Measurements from ENCODE around the gene PTPN3. TPM values are rescaled to one million over a fixed set of nuclear protein-coding genes. Genes with fewer than 3 reads are reported as not detected.

PTPN3 gene
- total RNA-seq, 2 donors from 2014 or later, result 6.9 to 7.9 TPM

GRCh38 chr9:109419531-109419930 is 78.6 kb downstream of the PTPN3 start:
- no peak overlapping the region for H3K27ac ChIP-seq
- no peak for TF ChIP-seq CTCF (IDR thresholded peaks at IDR 0.05)
- no peak overlapping the region for H3K4me3 ChIP-seq

GRCh38 chr9:109418827-109419226 is 79.3 kb downstream of the PTPN3 start:
- no peaks in the 10 kb centered on the region for H3K36me3 ChIP-seq

More at GRCh38 chr9:109419531-109419930, 78.6 kb downstream of the PTPN3 start:
- Histone ChIP-seq H3K36me3 (no peaks in the 10 kb centered on the region), H3K27me3 (no peaks in the 10 kb centered on the region), H3K9me3 (no peaks in the 10 kb centered on the region), H3K4me1 (peaks cover 0 to 4% of the 10 kb centered on the region in 2 donors)
- DNase-seq (ENCODE audit: low spot score), result no peak

GRCh38 chr9:109417585-109418544 is 80.2 kb downstream of the PTPN3 start:
- no peaks in the 10 kb centered on the region for H3K36me3 ChIP-seq
- no peak overlapping the region for H3K4me3 ChIP-seq
- TF ChIP-seq CTCF (IDR thresholded peaks at IDR 0.05), result no peak
- no peak for DNase-seq (ENCODE audit: low spot score)
- no peaks in the 10 kb centered on the region for H3K9me3 ChIP-seq
- H3K27ac ChIP-seq, result no peak overlapping the region
- peaks cover 0 to 4% of the 10 kb centered on the region in 2 donors for H3K4me1 ChIP-seq
- H3K27me3 ChIP-seq, result no peaks in the 10 kb centered on the region

More at GRCh38 chr9:109418827-109419226, 79.3 kb downstream of the PTPN3 start:
- H3K4me1 ChIP-seq, result peaks cover 0 to 4% of the 10 kb centered on the region in 2 donors
- no peak overlapping the region for H3K27ac ChIP-seq
- no peak for TF ChIP-seq CTCF (IDR thresholded peaks at IDR 0.05)
- H3K4me3 ChIP-seq, result no peak overlapping the region
- DNase-seq (ENCODE audit: low spot score), result no peak
- no peaks in the 10 kb centered on the region for H3K9me3 ChIP-seq
- no peaks in the 10 kb centered on the region for H3K27me3 ChIP-seq

- no peaks in the 10 kb centered on the region for H3K36me3 ChIP-seq
- DNase-seq (ENCODE audit: low spot score), result no peak
- peaks cover 0 to 4% of the 10 kb centered on the region in 2 donors for H3K4me1 ChIP-seq
- no peak overlapping the region for H3K4me3 ChIP-seq
- TF ChIP-seq CTCF (IDR thresholded peaks at IDR 0.05), result no peak
- H3K9me3 ChIP-seq, result no peaks in the 10 kb centered on the region
- no peak overlapping the region for H3K27ac ChIP-seq
- H3K27me3 ChIP-seq, result no peaks in the 10 kb centered on the region
Observed at GRCh38 chr9:109417054-109417453, 81.1 kb downstream of the PTPN3 start.

- Histone ChIP-seq H3K36me3 (no peaks in the 10 kb centered on the region), H3K4me3 (no peak overlapping the region), H3K9me3 (no peaks in the 10 kb centered on the region), H3K4me1 (peaks cover 0 to 3% of the 10 kb centered on the region in 2 donors), H3K27ac (no peak overlapping the region), H3K27me3 (no peaks in the 10 kb centered on the region)
- no peak for DNase-seq (ENCODE audit: low spot score)
- TF ChIP-seq CTCF (IDR thresholded peaks at IDR 0.05), result no peak
Observed at GRCh38 chr9:109416135-109416706, 81.9 kb downstream of the PTPN3 start.
